Suppressor macrophage treated with lipopolysaccharide for 1 hour (primary cell): ENCODE measurements around the gene CEP170.

Experiments used
- DNase-seq, 3 donors: peaks; one replicate each; pipeline ENCODE4 v3.0.0-alpha.2; 2020 to 2022

Gene CEP170

DNA sequence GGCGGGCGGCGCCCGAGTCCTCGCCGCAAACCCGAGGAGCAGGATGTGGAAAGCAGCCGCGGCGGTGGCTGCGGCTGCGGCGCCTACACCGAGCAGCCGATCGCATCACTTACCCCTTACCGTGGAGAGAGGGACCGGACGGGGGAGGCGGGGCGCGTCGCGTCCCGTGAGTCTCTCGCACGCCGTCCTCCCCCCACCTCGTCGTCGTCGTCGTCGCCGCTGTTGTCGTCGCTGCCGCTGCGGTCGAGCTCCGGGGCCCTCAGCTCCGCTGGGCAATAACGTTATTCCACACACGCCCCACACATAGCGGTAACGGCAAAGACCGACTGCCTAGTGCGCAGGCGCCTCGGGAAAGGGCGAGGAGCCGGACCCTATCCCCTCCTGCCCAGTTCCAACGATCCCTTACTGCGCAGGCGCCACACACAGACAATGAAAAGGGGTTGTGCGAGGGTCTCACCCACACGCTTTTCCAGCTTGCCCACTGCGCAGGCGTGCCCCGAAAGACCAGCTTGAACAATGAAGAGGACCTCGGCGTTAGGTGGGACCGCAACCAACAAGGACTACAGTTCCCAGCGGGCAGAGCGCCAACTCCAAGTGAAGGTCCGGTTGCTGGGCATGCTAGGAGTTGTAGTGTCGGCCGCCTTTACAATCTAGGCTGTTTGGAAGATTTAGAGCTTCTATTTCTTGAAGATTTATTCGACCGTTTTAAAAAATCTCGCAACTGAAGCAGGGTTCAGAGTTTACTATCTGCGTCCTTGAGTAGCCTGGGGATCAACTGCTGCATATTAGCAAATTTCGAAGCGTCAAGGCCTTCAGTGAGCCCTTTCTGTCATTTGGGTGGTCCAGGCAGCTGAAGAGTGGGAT lies at the start of gene CEP170:
Gene CEP170 (minus strand): TSS at position 355 of the 864 bp plus-strand sequence. CDS start 30,001 bp downstream, outside the sequence.
- peak; percentile 96 to 97 (median 96) for DNase-seq

DNA sequence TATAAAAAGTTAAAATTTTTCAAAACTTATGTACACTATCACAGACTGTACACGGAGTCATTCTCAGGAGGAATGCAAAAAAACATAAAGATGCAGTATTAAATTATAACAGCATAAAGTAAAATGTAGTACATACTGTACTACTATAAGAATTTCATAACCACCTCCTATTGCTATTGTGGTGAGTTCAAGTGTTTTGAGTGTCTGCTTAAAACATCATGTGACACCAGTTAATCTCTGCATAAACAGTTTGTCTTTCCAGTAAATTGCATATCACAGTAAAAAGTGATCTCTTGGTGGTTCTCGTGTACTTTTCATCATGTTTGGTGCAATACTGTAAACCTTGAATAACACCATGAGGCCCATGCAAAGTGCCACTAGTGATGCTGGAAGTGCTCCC lies 46.0 kb upstream of the CEP170 start:
- no peak for DNase-seq

DNA sequence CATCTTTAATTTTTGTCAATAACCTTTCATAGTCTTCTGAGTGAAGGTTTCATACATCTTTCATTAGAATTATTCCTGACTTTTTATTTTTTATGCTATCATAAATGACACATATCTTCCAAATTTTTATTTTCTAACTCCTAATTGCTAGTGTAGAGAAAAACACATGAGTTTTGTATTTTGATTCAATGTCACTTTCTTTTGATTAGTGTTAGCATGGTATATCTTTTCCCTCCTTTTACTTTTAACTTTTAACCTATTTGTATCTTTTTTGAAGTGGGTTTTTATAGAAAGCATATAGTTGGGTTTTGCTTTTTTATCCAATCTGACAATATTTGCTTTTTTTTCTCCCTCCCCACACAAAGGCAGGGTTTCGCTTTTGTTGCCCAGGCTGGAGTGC lies 44.0 kb upstream of the CEP170 start:
- DNase-seq, result no peak

- peak in 1 of 3 donors; percentile 25 for DNase-seq
Measured at GRCh38 chr1:243294723-243295121, 39.6 kb upstream of the CEP170 start.

DNA sequence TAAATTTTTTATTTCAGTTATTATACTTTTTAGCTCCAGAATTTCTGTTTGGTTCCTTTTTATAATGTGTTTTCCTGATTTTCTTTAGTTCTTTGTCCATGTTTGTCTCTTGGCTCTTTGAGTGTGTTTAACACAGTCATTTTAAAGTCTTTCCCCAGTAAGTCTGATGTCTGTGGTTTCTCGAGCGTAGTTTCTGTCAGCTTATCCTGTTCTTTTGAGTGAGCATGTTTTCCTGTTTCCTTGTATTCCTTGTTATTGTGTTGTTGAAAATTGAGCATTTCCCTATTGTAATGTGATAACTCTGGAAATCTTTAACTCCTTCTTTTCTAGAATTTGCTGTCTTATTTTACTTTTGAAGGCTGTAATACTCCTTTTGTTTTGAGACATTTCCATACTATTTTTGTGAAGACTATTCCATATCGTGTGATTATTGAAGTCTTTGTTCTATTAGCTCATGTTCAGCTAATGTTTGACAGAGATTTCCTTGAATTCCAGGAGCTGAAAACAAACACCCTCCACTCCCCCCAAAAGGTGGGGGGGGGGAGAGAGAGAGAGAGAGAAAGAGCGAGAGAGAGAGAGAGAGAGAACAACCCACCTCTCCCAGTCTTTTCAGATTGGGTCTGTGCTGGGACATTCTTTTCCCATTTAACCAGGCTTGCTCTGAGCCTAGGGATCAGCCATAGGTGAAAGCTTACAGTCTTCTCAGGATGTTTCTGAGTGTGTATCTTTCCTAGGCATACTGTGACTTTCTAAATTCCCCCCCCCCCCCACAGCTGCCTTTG lies 39.1 kb upstream of the CEP170 start:
- no peak for DNase-seq

- DNase-seq, result no peak
Measured at GRCh38 chr1:243292117-243292516, 37.0 kb upstream of the CEP170 start.

- no peak for DNase-seq
Measured at GRCh38 chr1:243291292-243291691, 36.2 kb upstream of the CEP170 start.

DNA sequence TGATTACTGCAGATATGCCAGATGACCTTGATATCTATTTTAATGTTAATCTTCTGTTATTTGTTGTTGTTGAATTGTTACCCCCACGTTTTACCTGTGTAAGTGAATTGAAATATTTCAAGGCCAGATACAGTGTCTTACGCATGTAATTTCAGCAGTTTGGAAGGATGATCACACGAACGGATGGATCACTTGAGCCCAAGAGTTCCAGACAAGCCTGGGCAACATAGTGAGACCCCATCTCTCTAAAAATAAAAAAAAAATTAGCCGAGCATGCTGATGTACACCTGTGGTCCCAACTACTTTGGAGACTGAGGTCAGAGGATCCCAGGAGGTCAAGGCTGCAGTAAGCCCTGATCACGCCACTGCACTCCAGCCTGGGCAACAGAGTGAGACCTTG lies 33.0 kb upstream of the CEP170 start:
- DNase-seq, result no peak

GRCh38 chr1:243287652-243288051 lies 32.6 kb upstream of the CEP170 start:
- DNase-seq, result peak; percentile 78 to 96 (median 94)

- peak; percentile 52 to 89 (median 86) for DNase-seq
Measured at GRCh38 chr1:243287123-243287460, 32.0 kb upstream of the CEP170 start.

DNA sequence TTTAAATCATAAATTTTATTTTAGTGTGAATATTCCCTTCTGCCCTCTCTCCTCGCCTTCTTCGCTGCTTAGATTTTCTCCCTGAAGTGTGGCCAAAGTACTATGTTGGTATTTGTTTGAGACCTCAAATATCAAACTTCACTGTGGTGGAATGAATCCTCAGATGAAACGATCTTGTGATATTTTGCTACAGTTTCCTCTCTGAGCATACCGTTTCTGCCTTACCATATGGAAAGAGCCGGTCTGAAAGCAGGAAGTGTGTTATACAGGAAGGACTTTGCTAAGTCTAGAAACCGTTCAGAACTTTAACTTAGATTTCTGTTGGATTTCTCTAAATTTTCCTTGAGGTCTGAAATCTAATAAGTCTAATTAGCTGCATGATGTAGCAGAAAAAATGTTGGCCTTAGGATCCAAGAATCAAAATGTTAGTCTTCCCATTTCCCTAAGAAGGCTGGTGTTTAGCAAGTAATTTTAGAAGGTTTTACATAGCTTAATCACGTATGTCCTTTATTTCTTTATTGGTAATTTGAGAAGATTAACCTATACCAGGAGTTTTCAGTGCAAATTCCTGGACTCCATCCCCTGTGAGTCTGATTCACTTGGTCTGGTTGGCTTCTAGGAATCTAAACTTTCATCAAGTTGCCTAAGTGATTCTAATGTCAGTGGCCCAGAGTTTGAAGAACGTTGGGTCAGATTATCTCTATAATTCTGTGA lies 31.5 kb upstream of the CEP170 start:
- peak; percentile 60 to 74 (median 69) for DNase-seq

GRCh38 chr1:243281672-243282071 lies 26.6 kb upstream of the CEP170 start:
- no peak for DNase-seq

DNA sequence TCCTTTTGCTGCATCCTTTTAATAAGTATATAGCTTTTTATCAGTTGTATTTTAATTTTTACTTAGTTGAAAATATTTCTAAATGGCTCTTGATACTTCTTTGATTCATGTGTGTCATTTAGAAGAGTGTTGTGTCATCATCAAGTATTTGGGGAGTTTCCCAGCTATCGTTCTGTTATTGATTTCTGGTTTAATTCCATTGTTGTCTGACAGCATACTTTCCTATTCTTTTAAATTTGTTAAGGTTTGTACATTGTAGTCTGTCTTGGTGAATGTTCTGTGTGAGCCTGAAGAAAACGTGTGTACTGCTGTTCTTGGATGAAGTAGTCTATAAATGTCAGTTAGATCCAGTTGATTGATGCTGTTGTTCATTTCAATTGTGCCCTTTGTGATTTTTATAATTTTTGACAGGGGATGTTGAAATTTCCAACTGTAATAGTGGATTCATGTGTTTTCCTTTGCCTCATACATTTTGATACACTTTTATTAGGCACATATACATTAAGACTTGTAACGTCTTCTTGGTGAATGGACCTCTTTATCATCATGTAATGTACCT lies 25.6 kb upstream of the CEP170 start:
- peak in 1 of 3 donors; percentile 37 for DNase-seq

DNA sequence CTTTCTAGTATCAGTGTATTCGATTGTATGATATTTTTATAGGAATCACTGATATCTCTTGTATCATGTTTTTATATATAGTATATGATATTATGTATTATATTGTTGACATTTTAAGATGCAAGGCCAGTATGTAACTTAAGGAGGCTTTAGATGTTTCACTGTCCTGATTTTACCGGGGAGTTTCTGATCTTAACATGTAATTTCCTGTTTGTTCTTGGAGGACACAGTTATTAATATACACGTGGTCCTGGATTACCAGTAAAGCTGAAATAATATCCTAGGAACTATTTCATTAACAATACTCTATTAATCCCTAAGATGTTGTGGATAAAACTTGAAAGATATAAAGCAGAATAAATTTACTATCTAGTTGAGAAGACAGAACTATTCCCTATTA lies 20.2 kb upstream of the CEP170 start:
- DNase-seq, result no peak

DNA sequence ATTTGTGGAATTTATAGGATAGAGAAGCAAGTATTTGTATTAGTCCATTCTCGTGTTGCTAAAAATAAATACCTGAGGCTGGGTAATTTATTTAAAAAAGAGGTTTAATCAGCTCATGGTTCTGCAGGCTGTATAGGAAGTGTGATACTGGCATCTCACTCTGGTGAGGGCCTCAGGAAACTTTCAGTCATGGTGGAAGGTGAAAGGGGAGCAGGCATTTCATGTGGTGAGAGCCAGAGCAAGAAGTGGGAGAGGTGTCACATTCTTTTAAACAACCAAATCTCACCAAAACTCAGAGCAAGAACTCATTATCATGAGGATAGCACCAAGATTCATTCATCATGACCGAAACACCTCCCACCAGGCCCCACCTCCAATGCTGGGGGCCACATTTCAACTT lies 18.9 kb upstream of the CEP170 start:
- no peak for DNase-seq

DNA sequence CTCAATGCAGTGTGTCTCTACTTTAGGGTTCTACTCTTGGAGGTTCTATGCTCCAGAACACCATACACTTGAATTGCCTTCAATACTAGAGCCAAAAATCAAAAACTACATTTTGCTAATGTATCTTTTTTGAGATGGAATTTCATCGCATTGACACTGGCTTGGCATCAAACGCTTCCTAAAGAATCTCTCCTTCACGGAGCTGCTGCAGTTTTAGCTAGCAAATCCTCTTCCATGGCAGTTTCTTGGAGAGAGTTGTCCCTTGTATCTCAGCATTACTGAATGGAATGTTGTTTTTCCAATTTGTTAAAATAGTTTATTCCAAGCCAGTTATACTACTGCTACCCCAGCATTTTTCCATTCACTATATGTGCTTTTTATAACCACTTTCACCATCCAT lies 18.4 kb upstream of the CEP170 start:
- no peak for DNase-seq

- no peak for DNase-seq
Measured at GRCh38 chr1:243272401-243272800, 17.3 kb upstream of the CEP170 start.

GRCh38 chr1:243271996-243272395 lies 16.9 kb upstream of the CEP170 start:
- no peak for DNase-seq

DNA sequence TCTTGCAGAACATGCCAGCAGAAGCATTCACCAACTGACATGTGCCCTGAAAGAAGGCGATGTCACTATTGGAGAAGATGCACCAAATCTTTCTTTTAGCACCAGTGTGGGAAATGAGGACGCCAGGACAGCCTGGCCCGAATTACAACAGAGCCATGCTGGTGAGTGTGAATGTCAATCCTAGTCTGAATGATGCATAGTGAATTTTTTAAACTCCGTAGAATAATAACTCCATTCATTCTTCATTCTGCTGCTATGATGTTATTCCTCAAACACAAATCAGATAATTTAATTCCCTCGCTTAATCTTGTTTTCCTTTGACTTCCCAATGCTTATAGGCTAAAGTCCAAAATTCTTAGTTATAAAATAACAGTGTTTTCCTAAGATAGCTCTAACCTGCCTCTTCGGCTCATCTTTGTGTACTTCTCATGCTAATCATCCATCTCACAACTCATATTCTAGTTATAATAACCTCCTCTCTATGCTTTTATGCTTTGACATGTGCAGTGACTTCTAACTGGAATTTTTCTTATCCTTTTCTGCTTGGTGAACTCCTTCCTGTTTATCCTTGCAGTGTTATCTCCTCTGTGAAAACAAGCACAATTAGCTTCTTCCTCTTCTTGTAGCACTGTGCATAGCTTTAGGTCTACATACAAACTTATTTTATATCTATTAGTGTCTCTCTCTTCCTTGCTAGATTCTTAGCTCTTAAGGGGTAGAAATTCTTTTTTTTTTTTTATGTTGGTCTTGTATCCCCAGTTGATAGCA lies 15.2 kb upstream of the CEP170 start:
- peak in 1 of 3 donors; percentile 39 for DNase-seq

- DNase-seq, result no peak
Measured at GRCh38 chr1:243269461-243269801, 14.3 kb upstream of the CEP170 start.

- peak in 1 of 3 donors; percentile 43 for DNase-seq
Measured at GRCh38 chr1:243268751-243269460, 13.8 kb upstream of the CEP170 start.
